Stimulated activated naive CD8-positive, alpha-beta T cell treated with anti-CD3 and anti-CD28 coated beads, Interleukin-15, Interleukin-2, amounts not matched to agents 100 ng/mL and 50 ng/mL, for 24 hours (primary cell): ENCODE measurements around the gene HASPIN.
A peak's percentile ranks its signal among the peaks of the same experiment; 100 is the strongest.
"Not testable (repeated sequence)": the region's sequence is repeated elsewhere in the genome, so short reads cannot be mapped to it uniquely, and the experiment has no call there.

Experiments
- H3K27ac Mint-ChIP-seq: one replicate; pipeline ENCODE4 v1.8.0; 2021; ENCODE audit warnings: mild to moderate bottlenecking, mixed read lengths
- H3K27me3 Mint-ChIP-seq: one replicate; pipeline ENCODE4 v1.8.0; 2021; ENCODE audit warnings: mixed read lengths
- H3K36me3 Mint-ChIP-seq: one replicate; pipeline ENCODE4 v1.8.0; 2021; ENCODE audit warnings: low read depth, mixed read lengths
- H3K4me1 Mint-ChIP-seq: one replicate; pipeline ENCODE4 v1.8.0; 2021; ENCODE audit warnings: low read depth, mixed read lengths
- H3K4me3 Mint-ChIP-seq: one replicate; pipeline ENCODE4 v1.8.0; 2021; ENCODE audit warnings: mild to moderate bottlenecking, mixed read lengths
- H3K9me3 Mint-ChIP-seq: one replicate; pipeline ENCODE4 v1.8.0; 2021; ENCODE audit warnings: mixed read lengths

The HASPIN gene

GRCh38 chr17:3712811-3713463 lies 10.8 kb upstream of the HASPIN start:
- Mint-ChIP-seq H3K4me1 (peaks cover 58% of the 10 kb centered on the region), H3K4me3 (peak overlapping the region; percentile 10), H3K27ac (peak overlapping the region; percentile 26), H3K36me3 (peaks cover 49% of the 10 kb centered on the region), H3K9me3 (no peaks in the 10 kb centered on the region), H3K27me3 (no peaks in the 10 kb centered on the region)

- no peak overlapping the region for H3K27ac Mint-ChIP-seq
Measured at GRCh38 chr17:3715296-3715695, 8.4 kb upstream of the HASPIN start.

DNA sequence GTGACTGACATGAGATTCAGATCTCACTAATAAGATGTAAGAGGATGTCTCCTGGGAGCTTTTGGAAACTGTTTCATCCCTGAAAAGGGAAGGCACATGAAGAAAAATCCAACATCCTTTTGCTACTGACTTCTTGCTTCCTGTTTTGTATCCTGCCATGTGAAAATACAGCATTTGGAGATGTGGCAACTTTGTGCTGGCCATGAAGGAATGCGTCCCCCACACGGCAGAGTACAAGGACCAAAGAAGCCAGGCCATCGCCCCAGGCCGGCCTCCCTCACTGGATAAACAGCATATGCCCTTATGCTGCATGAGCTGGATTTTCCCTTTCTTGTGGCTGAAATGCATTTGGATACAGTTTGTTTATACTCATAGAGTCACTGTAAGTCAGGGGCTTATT lies 5.5 kb upstream of the HASPIN start:
- peaks cover 65% of the 10 kb centered on the region for H3K36me3 Mint-ChIP-seq
- H3K4me3 Mint-ChIP-seq, result no peak overlapping the region
- H3K27ac Mint-ChIP-seq, result no peak overlapping the region
- H3K9me3 Mint-ChIP-seq, result no peaks in the 10 kb centered on the region
- H3K27me3 Mint-ChIP-seq, result no peaks in the 10 kb centered on the region
- H3K4me1 Mint-ChIP-seq, result peaks cover 57% of the 10 kb centered on the region

More at GRCh38 chr17:3715296-3715695, 8.4 kb upstream of the HASPIN start:
- Mint-ChIP-seq H3K4me1 (peaks cover 58% of the 10 kb centered on the region), H3K9me3 (no peaks in the 10 kb centered on the region), H3K27me3 (no peaks in the 10 kb centered on the region), H3K4me3 (no peak overlapping the region), H3K36me3 (peaks cover 68% of the 10 kb centered on the region)

DNA sequence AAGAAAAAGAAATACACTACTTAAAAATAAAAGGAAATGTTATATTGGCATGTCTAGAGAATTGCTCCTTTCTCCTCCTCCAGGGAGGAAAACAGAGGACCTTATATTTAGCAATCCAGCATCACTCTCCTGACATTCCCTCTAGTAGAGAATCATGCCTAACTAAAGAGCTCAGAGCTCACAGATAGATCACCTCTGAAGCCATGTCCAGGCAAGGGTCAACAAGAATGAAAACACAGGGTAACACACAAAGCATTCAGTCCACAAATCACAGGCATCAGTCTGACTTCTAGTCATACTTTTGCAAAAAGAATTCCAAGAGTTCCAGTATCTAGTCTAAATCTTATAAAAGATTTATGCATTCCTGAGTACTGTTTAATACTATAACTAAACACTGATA lies 4.4 kb upstream of the HASPIN start:
- peaks cover 53% of the 10 kb centered on the region for H3K4me1 Mint-ChIP-seq
- H3K36me3 Mint-ChIP-seq, result peaks cover 64% of the 10 kb centered on the region
- H3K27ac Mint-ChIP-seq, result no peak overlapping the region
- H3K27me3 Mint-ChIP-seq, result no peaks in the 10 kb centered on the region
- H3K4me3 Mint-ChIP-seq, result no peak overlapping the region
- no peaks in the 10 kb centered on the region for H3K9me3 Mint-ChIP-seq

GRCh38 chr17:3722716-3723115 lies 987 bp upstream of the HASPIN start:
- peak overlapping the region; percentile 90 for H3K27ac Mint-ChIP-seq
- no peaks in the 10 kb centered on the region for H3K27me3 Mint-ChIP-seq
- peak overlapping the region; percentile 95 for H3K4me3 Mint-ChIP-seq
- peaks cover 73% of the 10 kb centered on the region for H3K4me1 Mint-ChIP-seq
- H3K36me3 Mint-ChIP-seq, result peaks cover 62% of the 10 kb centered on the region
- no peaks in the 10 kb centered on the region for H3K9me3 Mint-ChIP-seq

DNA sequence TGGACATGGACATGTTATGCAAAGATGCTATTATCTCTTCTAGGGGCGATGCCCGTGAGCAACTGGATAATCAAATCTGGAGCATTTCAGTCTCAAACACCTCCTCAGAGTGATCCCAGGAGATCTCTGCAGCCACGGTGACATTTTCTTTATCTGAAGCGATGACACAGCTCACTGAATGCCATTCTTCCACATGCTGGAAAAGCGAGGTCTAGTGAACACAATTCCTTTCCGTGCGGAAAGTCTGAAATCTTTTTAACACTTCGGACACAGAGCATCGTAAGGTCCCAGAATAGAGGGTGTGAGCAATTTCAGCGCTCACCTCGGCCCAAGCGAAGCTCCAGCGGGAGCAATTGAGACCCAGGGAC lies 531 bp upstream of the HASPIN start:
- Mint-ChIP-seq H3K4me3 (peak overlapping the region; percentile 95), H3K36me3 (peaks cover 65% of the 10 kb centered on the region), H3K27ac (peak overlapping the region; percentile 90), H3K27me3 (no peaks in the 10 kb centered on the region), H3K4me1 (peaks cover 73% of the 10 kb centered on the region), H3K9me3 (no peaks in the 10 kb centered on the region)

- Mint-ChIP-seq H3K27me3 (no peaks in the 10 kb centered on the region), H3K4me1 (peaks cover 61% of the 10 kb centered on the region), H3K36me3 (peaks cover 58% of the 10 kb centered on the region), H3K9me3 (no peaks in the 10 kb centered on the region), H3K4me3 (peak overlapping the region; percentile 95), H3K27ac (peak overlapping the region; percentile 78)
Measured at GRCh38 chr17:3724378-3725077, 825 bp downstream of the HASPIN start.

DNA sequence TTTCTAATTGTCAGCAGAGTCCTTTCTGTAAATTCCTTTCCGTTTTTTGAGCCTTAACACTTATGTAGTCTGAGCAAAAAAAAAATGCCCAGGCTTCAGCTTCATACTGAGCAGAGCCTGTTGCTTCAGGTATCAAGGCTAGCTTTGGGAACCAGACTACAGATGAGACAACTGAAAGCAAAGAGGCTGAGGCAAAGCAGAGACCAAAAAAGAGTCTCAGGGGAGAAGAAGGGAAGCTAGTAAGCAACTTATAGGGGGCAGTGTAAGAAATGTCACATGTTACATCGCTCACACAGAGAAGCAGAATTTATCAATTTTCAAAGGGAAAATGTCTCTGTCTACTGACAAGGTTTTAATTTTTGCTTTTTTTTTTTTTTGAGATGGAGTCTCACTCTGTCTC lies 3.3 kb downstream of the HASPIN start:
- Mint-ChIP-seq H3K4me1 (peaks cover 38% of the 10 kb centered on the region), H3K4me3 (peak overlapping the region; percentile 40), H3K9me3 (no peaks in the 10 kb centered on the region), H3K36me3 (peaks cover 45% of the 10 kb centered on the region), H3K27ac (peak overlapping the region; percentile 55), H3K27me3 (no peaks in the 10 kb centered on the region)

DNA sequence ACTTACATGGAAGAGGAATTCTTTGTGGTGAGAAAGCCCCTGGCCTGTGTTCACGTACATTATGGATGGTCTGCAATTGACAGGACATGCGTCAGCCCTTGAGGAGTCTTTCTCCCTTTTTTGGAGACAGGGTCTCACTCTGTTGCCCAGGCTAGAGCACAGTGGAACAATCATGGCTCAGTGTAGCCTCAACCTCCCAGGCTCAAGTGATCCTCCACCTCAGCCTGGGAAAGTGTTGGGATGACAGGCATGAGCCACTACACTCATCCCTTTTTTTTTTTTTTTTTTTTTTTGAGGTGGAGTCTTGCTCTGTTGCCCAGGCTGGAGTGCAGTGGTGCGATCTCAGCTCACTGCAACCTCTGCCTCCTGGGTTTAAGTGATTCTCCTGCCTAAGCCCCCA lies 4.4 kb downstream of the HASPIN start:
- Mint-ChIP-seq H3K4me1 (peaks cover 30% of the 10 kb centered on the region), H3K36me3 (peaks cover 38% of the 10 kb centered on the region)
- H3K27me3 Mint-ChIP-seq, H3K4me3 Mint-ChIP-seq, H3K9me3 Mint-ChIP-seq, H3K27ac Mint-ChIP-seq: not testable (repeated sequence)

DNA sequence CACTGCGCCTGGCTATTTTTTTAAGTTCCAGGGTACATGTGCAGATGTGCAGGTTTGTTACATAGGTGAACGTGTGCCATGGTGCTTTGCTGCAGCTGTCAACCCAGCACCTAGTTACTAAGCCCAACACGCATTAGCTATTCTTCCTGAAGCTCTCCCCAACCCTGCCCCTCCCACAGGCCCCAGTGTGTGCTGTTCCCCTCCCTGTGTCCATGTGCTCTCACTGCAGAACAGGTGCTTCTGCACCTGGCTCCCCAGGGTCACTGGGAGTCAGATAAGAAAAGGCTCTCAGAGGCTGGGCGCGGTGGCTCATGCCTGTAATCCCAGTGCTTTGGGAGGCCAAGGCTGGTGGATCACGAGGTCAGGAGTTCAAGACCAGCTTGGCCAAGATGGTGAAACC lies 6.2 kb downstream of the HASPIN start:
- no peak overlapping the region for H3K27ac Mint-ChIP-seq
- H3K4me1 Mint-ChIP-seq, result peaks cover 22% of the 10 kb centered on the region
- no peak overlapping the region for H3K4me3 Mint-ChIP-seq

GRCh38 chr17:3730881-3731429 lies 7.3 kb downstream of the HASPIN start:
- Mint-ChIP-seq H3K4me1 (peaks cover 12% of the 10 kb centered on the region), H3K36me3 (peaks cover 21% of the 10 kb centered on the region), H3K27ac (no peak overlapping the region), H3K27me3 (no peaks in the 10 kb centered on the region), H3K4me3 (no peak overlapping the region), H3K9me3 (no peaks in the 10 kb centered on the region)

More for the DNA sequence above, 6.2 kb downstream of the HASPIN start:
- H3K9me3 Mint-ChIP-seq, result no peaks in the 10 kb centered on the region
- peaks cover 32% of the 10 kb centered on the region for H3K36me3 Mint-ChIP-seq
- no peaks in the 10 kb centered on the region for H3K27me3 Mint-ChIP-seq

DNA sequence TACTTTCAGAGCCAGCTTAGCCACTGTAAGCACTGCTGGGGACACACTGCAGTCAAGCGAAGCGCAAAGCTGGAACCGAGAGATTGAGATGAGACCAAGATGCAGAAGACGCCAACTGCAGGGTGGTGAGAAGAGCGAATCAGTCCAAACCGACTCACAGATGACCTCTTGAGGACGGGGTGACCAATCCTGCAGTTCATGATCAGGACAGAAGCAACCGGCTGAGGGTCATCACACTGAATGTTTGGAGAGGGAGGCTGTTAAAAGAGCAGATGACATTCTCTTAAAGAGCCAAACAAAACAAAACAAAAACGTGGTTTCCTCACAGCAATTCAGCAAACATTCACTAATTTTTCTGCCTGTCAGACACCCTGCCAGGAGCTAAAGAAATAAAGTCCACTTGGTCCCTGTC lies 8.5 kb downstream of the HASPIN start:
- H3K36me3 Mint-ChIP-seq, result peaks cover 12% of the 10 kb centered on the region
- H3K4me3 Mint-ChIP-seq, result no peak overlapping the region
- H3K27ac Mint-ChIP-seq, result no peak overlapping the region
- no peaks in the 10 kb centered on the region for H3K9me3 Mint-ChIP-seq
- H3K4me1 Mint-ChIP-seq, result peaks cover 4% of the 10 kb centered on the region
- H3K27me3 Mint-ChIP-seq, result peaks cover 4% of the 10 kb centered on the region

- not testable (repeated sequence) for H3K27ac Mint-ChIP-seq, H3K9me3 Mint-ChIP-seq, H3K27me3 Mint-ChIP-seq, H3K4me3 Mint-ChIP-seq, H3K36me3 Mint-ChIP-seq
- H3K4me1 Mint-ChIP-seq, result peaks cover 25% of the 10 kb centered on the region
Measured at GRCh38 chr17:3734911-3735276, 11.2 kb downstream of the HASPIN start.

- H3K4me1 Mint-ChIP-seq, result peaks cover 31% of the 10 kb centered on the region
- no peaks in the 10 kb centered on the region for H3K9me3 Mint-ChIP-seq
- H3K36me3 Mint-ChIP-seq, result no peaks in the 10 kb centered on the region
- H3K27me3 Mint-ChIP-seq, result peaks cover 8% of the 10 kb centered on the region
- no peak overlapping the region for H3K4me3 Mint-ChIP-seq
- no peak overlapping the region for H3K27ac Mint-ChIP-seq
Measured at GRCh38 chr17:3735515-3735914, 11.8 kb downstream of the HASPIN start.

DNA sequence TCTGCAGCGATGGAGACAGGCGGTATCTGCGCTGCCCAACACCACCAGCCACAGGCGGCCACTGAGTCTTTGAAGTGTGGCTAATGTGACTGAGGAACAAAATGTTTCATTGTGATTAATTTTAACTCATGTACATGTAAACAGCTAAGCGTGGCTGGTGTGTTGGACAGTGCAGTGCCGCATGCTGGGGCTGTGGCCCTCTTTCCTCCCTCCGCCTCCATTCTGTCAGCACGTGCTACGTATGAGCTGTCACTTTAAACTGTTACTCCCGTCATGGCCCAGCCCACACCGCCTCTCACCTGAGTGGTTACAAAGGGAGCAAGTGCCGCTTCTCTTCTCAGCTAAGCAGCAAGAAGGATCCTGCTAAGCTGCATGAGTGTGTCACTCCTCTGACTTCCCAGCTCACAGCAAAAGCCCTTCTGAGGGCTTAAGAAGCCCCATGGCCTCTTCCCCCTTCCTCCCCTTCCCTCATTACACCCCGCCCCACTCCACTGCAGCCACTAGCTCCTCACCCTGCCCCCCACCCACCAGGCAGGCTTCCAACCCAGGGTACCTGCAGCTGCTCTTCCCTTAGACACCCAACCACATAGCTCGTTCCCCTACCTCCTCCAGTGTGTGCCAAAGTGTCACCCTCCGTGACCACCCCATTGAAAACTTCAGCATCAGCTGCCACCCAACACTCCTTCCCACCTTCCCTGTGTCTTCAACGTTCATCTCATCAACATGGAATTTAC lies 15.0 kb downstream of the HASPIN start:
- Mint-ChIP-seq H3K4me3 (no peak overlapping the region), H3K4me1 (peaks cover 42% of the 10 kb centered on the region), H3K27me3 (peaks cover 8% of the 10 kb centered on the region), H3K27ac (peak overlapping the region; percentile 59), H3K36me3 (no peaks in the 10 kb centered on the region), H3K9me3 (no peaks in the 10 kb centered on the region)
